HepG2 (cell line): ENCODE results near the gene B4GALT5. TPM values are rescaled to one million over a fixed set of nuclear protein-coding genes. Genes with fewer than 3 reads are reported as not detected.
A peak's percentile ranks its signal among the peaks of the same experiment; 100 is the strongest.

Experiments used
- ATAC-seq: fragments of 200-7000 bp; cut with Tn5 transposase; 3 replicates; pipeline ENCODE4 v1.9.1; 2020; ENCODE audit warnings: mild to moderate bottlenecking, moderate library complexity
- BruUV-seq: library from RNA; stranded (reverse); fragments of 400-500 nt; replicated peaks from 2 replicates; lab custom pipeline; 2021; lab: Mats Ljungman, UMichigan
- CTCF ChIA-PET: fragments of 300-600 bp; formaldehyde crosslinking; extraction: SDS; loops from one replicate; lab custom pipeline; 2021; ENCODE audit warnings: low total read pairs, inconsistent platforms, low intra/inter-chr PET ratio; lab: Yijun Ruan, JAX
- POLR2A ChIA-PET: fragments of 350-600 bp; sonication (Branson Sonifier 250); formaldehyde crosslinking; loops from one replicate; lab custom pipeline; 2020; ENCODE audit warnings: antibody characterized with exemption, inconsistent platforms; lab: Yijun Ruan, JAX
- DNase-seq: peaks from one replicate; pipeline ENCODE4 v3.0.0-alpha.2; 2015; ENCODE audit warnings: low spot score
- FAIRE-seq: peaks from 3 replicates; lab custom pipeline; 2011; peaks lifted over from hg19 to GRCh38; lab: Jason Lieb, UNC
- H2AFZ ChIP-seq: one replicate; pipeline ENCODE4 v1.6.1; 2011; ENCODE audit warnings: low read length, inconsistent platforms
- H3K27ac ChIP-seq: fragments of 300-600 bp; 3 replicates; pipeline ENCODE4 v1.8.0; 2011; ENCODE audit warnings: mixed run types, mild to moderate bottlenecking, mixed read lengths, low read length, inconsistent platforms; ENCODE audit not compliant: insufficient read depth; ENCODE audit errors: extremely low read length
- H3K27me3 ChIP-seq, 2 experiments: fragments of 200-600 bp in 1 of 2; 2 replicates in 1 of 2; 3 replicates in 1 of 2; pipeline versions ENCODE4 v1.6.0 to v1.8.0; 2011; ENCODE audit warnings: low read length in 2 of 2, mild to moderate bottlenecking in 2 of 2, moderate library complexity in 2 of 2, inconsistent platforms in 1 of 2; ENCODE audit not compliant: insufficient read depth in 2 of 2, control insufficient read depth in 1 of 2
- H3K36me3 ChIP-seq, 2 experiments: fragments of 200-600 bp in 1 of 2; replicated peaks in 1 of 2; 2 replicates in 1 of 2; 3 replicates in 1 of 2; pipeline versions ENCODE4 v1.5.1 to v1.8.0; 2011; ENCODE audit warnings: low read length in 2 of 2, inconsistent platforms in 1 of 2; ENCODE audit not compliant: insufficient read depth in 2 of 2, control insufficient read depth in 1 of 2
- H3K4me1 ChIP-seq: 2 replicates; pipeline ENCODE4 v1.5.1; 2012; ENCODE audit warnings: low read length, inconsistent platforms; ENCODE audit not compliant: insufficient read depth
- H3K4me2 ChIP-seq: 2 replicates; pipeline ENCODE4 v1.6.0; 2011; ENCODE audit warnings: low read depth, low read length, inconsistent platforms
- H3K4me3 ChIP-seq, 3 experiments: fragments of 200-600 bp in 1 of 3; sonication (generic), shearing (Covaris generic) in 1 of 3; replicated peaks in 1 of 3; 2 replicates each; pipeline ENCODE4 v1.5.1; 2011 to 2016; ENCODE audit warnings: low read length in 3 of 3, inconsistent platforms in 2 of 3, low read depth in 2 of 3, mild to moderate bottlenecking in 2 of 3, control low read depth in 1 of 3, mixed read lengths in 1 of 3; ENCODE audit not compliant: insufficient read depth in 1 of 3
- H3K79me2 ChIP-seq: one replicate; pipeline ENCODE4 v1.6.1; 2011; ENCODE audit warnings: low read length, inconsistent platforms; ENCODE audit not compliant: insufficient read depth
- H3K9ac ChIP-seq: 2 replicates; pipeline ENCODE4 v1.6.0; 2011; ENCODE audit warnings: mild to moderate bottlenecking, low read depth, low read length, inconsistent platforms; ENCODE audit not compliant: insufficient read depth
- H3K9me3 ChIP-seq: 2 replicates; pipeline ENCODE4 v1.5.1; 2012; ENCODE audit warnings: mild to moderate bottlenecking, low read length
- H4K20me1 ChIP-seq: 2 replicates; pipeline ENCODE4 v1.6.0; 2011; ENCODE audit warnings: inconsistent platforms, mild to moderate bottlenecking, low read length, moderate library complexity; ENCODE audit not compliant: insufficient read depth
- ATF1 ChIP-seq: IDR thresholded peaks from 2 replicates; pipeline ENCODE4 v1.6.1; 2016; ENCODE audit warnings: mild to moderate bottlenecking, control low read depth
- FOXA1 ChIP-seq, 2 experiments: fragments of 450-650 bp in 1 of 2; sonication (generic) in 1 of 2; formaldehyde crosslinking in 1 of 2; IDR thresholded peaks; 2 replicates each; pipeline versions ENCODE4 v1.4.0 to v1.6.1; 2016 to 2020; ENCODE audit warnings: missing genetic modification reagents in 1 of 2
- FOXA3 ChIP-seq: IDR thresholded peaks from 2 replicates; pipeline ENCODE4 v1.6.1; 2016; ENCODE audit warnings: missing genetic modification reagents, missing compliant biosample characterization
- FOXC1 ChIP-seq: sonication (generic); formaldehyde crosslinking; IDR thresholded peaks from 2 replicates; pipeline ENCODE4 v1.8.0; 2022; ENCODE audit warnings: mild to moderate bottlenecking, missing genetic modification reagents, borderline replicate concordance
- ISX ChIP-seq: sonication (generic); formaldehyde crosslinking; conservative IDR thresholded peaks from 2 replicates; pipeline ENCODE4 v1.5.0; 2020; ENCODE audit warnings: missing genetic modification reagents
- KDM1A ChIP-seq: IDR thresholded peaks from 2 replicates; pipeline ENCODE4 v1.6.1; 2016; ENCODE audit warnings: missing compliant biosample characterization
- KDM4B ChIP-seq: sonication (generic); formaldehyde crosslinking; IDR thresholded peaks from 2 replicates; pipeline ENCODE4 v1.4.0; 2020; ENCODE audit warnings: missing genetic modification reagents
- MEF2D ChIP-seq: sonication (generic); formaldehyde crosslinking; IDR thresholded peaks from 2 replicates; pipeline ENCODE4 v1.5.1; 2020; ENCODE audit warnings: mild to moderate bottlenecking, missing genetic modification reagents
- NCOR1 ChIP-seq: fragments of 200-600 bp; sonication (generic); IDR thresholded peaks from 2 replicates; pipeline ENCODE4 v1.7.0; 2017; ENCODE audit warnings: antibody characterized with exemption, low read length, borderline replicate concordance
- NFE2 ChIP-seq: sonication (generic); formaldehyde crosslinking; IDR thresholded peaks from 2 replicates; pipeline ENCODE4 v1.4.0; 2020; ENCODE audit warnings: missing genetic modification reagents
- NPAS2 ChIP-seq: sonication (generic); formaldehyde crosslinking; IDR thresholded peaks from 2 replicates; pipeline ENCODE4 v1.8.0; 2022; ENCODE audit warnings: mild to moderate bottlenecking, missing genetic modification reagents, borderline replicate concordance
- SIN3B ChIP-seq: fragments of 150-350 bp; IDR thresholded peaks from 2 replicates; pipeline ENCODE4 v1.6.1; 2014; ENCODE audit warnings: low read length
- SOX6 ChIP-seq, 2 experiments: fragments of 450-650 bp in 1 of 2; sonication (generic) in 1 of 2; formaldehyde crosslinking in 1 of 2; IDR thresholded peaks; 2 replicates each; pipeline versions ENCODE4 v1.4.0 to v1.6.1; 2017 to 2020; ENCODE audit warnings: antibody characterized with exemption in 1 of 2, mild to moderate bottlenecking in 1 of 2, missing genetic modification reagents in 1 of 2
- YEATS2 ChIP-seq: sonication (generic); formaldehyde crosslinking; IDR thresholded peaks from 2 replicates; pipeline ENCODE4 v1.4.0; 2020; ENCODE audit warnings: missing genetic modification reagents, borderline replicate concordance
- ZKSCAN8 ChIP-seq: IDR thresholded peaks from 2 replicates; pipeline ENCODE4 v1.6.1; 2016; ENCODE audit warnings: borderline replicate concordance, missing genetic modification reagents, missing compliant biosample characterization
- ZNF546 ChIP-seq: sonication (generic); formaldehyde crosslinking; conservative IDR thresholded peaks from 2 replicates; pipeline ENCODE4 v1.8.1; 2023; ENCODE audit warnings: mild to moderate bottlenecking, missing genetic modification reagents
- ZNF782 ChIP-seq: sonication (generic); formaldehyde crosslinking; IDR thresholded peaks from 2 replicates; pipeline ENCODE4 v1.4.0; 2020; ENCODE audit warnings: missing genetic modification reagents, mild to moderate bottlenecking, borderline replicate concordance
- WGBS: methylation state at CpG from one replicate; pipeline ENCODE4 v1.1.6; 2017; ENCODE audit warnings: low lambda C conversion rate; 5-methylcytosine and 5-hydroxymethylcytosine counted together
- in situ Hi-C: cut with HindIII; loops from 2 replicates; pipeline ENCODE4 v1.10.0; 2017; ENCODE audit warnings: low pct_unique_long_range_greater_than_20kb; ENCODE audit not compliant: extremely low pct_ligation_motif_present
- intact Hi-C: fragments of 100-400 bp; cut with micrococcal nuclease; formaldehyde crosslinking; loops from one replicate; pipeline ENCODE4 v1.10.0; 2022; ENCODE audit not compliant: unreplicated experiment
- polyA plus RNA-seq, 8 experiments: library from polyadenylated mRNA; depleted of rRNA in 3 of 8; stranded (reverse) in 7 of 8; unstranded in 1 of 8; fragments of >200 nt; fragmentation: Illumina TruSeq in 4 of 8; extraction: Trizol in 4 of 8; gene quantifications; 2 replicates each; pipeline versions ENCODE4 v1.2.1 to v1.2.3, GENCODE V29; 2011 to 2016; ENCODE audit warnings: low read depth in 4 of 8, missing spikeins in 1 of 8, mixed read lengths in 1 of 8; ENCODE audit not compliant: insufficient read depth in 1 of 8
- total RNA-seq, 5 experiments: library from RNA; depleted of rRNA; stranded (reverse); fragments of >200 nt; fragmentation: Illumina TruSeq; extraction: Trizol; gene quantifications; 2 replicates each; pipeline ENCODE4 v1.2.3, GENCODE V29; 2016; ENCODE audit warnings: low read depth in 1 of 5
- TF ChIP-seq, protein P1 (sequence below): IDR thresholded peaks from 2 replicates; pipeline ENCODE4 v1.4.0; 2020; ENCODE audit warnings: mild to moderate bottlenecking, missing genetic modification reagents
- TF ChIP-seq, protein P2 (sequence below): IDR thresholded peaks from 2 replicates; pipeline ENCODE4 v1.6.1; 2016
- TF ChIP-seq, protein P3 (sequence below): sonication (generic); formaldehyde crosslinking; IDR thresholded peaks from 2 replicates; pipeline ENCODE4 v1.8.0; 2022; ENCODE audit warnings: mild to moderate bottlenecking, missing genetic modification reagents, borderline replicate concordance

B4GALT5 gene
- total and polyA plus RNA-seq, 2 of the 13 experiments (the other 11 are each of a cell fraction or from before 2014, with no cell fraction given) = 27.3 to 30.9 TPM

DNA sequence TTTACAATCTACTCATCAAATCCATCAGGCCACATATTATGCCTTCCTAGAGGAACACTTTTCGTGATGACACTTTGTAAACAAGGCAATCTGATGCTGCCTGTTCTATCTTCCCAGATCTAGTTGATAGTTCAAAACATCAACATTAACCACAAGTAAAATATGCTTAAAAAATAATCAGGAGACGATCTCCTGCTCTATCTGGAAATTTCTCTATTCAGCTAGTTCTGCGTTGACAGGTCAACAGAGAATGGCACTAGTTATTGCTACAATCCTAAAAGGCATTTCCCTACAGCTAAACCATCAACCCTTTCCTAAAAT, 2.1 kb downstream of the B4GALT5 start:
- Histone ChIP-seq H3K9me3 (no peaks in the 10 kb centered on the region), H3K4me2 (peak overlapping the region; percentile 75), H4K20me1 (peaks cover 21% of the 10 kb centered on the region), H3K27me3 (no peaks in the 10 kb centered on the region; a peak in 1 of 5 replicates), H3K9ac (no peak overlapping the region), H3K27ac (no peak overlapping the region), H3K4me3 (peak overlapping the region in 2 of 3 experiments; percentile 95 to 97; a peak in 3 of 6 replicates), H3K36me3 (no peaks in the 10 kb centered on the region), H2AFZ (no peak overlapping the region), H3K4me1 (peaks cover 73% of the 10 kb centered on the region), H3K79me2 (peaks cover 65% of the 10 kb centered on the region)
- ChIA-PET CTCF (no interaction called here), POLR2A (interaction anchor here (1.7 to 1.8 kb wide), 2 partner anchors 101 to 120 kb away, joined by 3 to 4 read pairs; partner anchors contain the start of gene SLC9A8)
- in situ Hi-C loops (no loop called here), intact Hi-C loops (loop anchor here (5.0 kb wide), 1 partner anchor 49 kb away; no protein-coding TSS in a partner anchor)
- WGBS = 83% methylated on average over 3 of the region's 3 CpGs
- no peak for ATAC-seq
- no TSS peak for BruUV-seq
- no peak for FAIRE-seq
- peak; percentile 12; the same call in 1 of the 2 replicates for TF ChIP-seq ATF1 (CRISPR knock-in tag)
- TF ChIP-seq KDM1A = no peak
- no peak for TF ChIP-seq NCOR1
- no peak for TF ChIP-seq MEF2D
- no peak for TF ChIP-seq ZKSCAN8
- TF ChIP-seq FOXA3 (CRISPR knock-in tag) = peak; percentile 83
- TF ChIP-seq NFE2 (CRISPR knock-in tag) = no peak
- no peak for TF ChIP-seq ZNF782 (CRISPR knock-in tag)
- no peak for TF ChIP-seq FOXC1 (CRISPR knock-in tag)
- TF ChIP-seq SOX6 (IDR thresholded peaks at IDR 0.05) = no peak
- TF ChIP-seq SOX6 (CRISPR knock-in tag; IDR thresholded peaks at IDR 0.05) = no peak
- TF ChIP-seq, protein P1, sequence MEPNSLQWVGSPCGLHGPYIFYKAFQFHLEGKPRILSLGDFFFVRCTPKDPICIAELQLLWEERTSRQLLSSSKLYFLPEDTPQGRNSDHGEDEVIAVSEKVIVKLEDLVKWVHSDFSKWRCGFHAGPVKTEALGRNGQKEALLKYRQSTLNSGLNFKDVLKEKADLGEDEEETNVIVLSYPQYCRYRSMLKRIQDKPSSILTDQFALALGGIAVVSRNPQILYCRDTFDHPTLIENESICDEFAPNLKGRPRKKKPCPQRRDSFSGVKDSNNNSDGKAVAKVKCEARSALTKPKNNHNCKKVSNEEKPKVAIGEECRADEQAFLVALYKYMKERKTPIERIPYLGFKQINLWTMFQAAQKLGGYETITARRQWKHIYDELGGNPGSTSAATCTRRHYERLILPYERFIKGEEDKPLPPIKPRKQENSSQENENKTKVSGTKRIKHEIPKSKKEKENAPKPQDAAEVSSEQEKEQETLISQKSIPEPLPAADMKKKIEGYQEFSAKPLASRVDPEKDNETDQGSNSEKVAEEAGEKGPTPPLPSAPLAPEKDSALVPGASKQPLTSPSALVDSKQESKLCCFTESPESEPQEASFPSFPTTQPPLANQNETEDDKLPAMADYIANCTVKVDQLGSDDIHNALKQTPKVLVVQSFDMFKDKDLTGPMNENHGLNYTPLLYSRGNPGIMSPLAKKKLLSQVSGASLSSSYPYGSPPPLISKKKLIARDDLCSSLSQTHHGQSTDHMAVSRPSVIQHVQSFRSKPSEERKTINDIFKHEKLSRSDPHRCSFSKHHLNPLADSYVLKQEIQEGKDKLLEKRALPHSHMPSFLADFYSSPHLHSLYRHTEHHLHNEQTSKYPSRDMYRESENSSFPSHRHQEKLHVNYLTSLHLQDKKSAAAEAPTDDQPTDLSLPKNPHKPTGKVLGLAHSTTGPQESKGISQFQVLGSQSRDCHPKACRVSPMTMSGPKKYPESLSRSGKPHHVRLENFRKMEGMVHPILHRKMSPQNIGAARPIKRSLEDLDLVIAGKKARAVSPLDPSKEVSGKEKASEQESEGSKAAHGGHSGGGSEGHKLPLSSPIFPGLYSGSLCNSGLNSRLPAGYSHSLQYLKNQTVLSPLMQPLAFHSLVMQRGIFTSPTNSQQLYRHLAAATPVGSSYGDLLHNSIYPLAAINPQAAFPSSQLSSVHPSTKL (CRISPR knock-in tag) = 0 out of 2 replicates have a peak, but pooled peaks have one; percentile 6
- no peak for TF ChIP-seq YEATS2 (CRISPR knock-in tag)
- no peak for TF ChIP-seq ISX (CRISPR knock-in tag)
- TF ChIP-seq, protein P2, sequence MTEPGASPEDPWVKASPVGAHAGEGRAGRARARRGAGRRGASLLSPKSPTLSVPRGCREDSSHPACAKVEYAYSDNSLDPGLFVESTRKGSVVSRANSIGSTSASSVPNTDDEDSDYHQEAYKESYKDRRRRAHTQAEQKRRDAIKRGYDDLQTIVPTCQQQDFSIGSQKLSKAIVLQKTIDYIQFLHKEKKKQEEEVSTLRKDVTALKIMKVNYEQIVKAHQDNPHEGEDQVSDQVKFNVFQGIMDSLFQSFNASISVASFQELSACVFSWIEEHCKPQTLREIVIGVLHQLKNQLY = no peak
- TF ChIP-seq KDM4B (CRISPR knock-in tag) = no peak
- TF ChIP-seq, protein P3, sequence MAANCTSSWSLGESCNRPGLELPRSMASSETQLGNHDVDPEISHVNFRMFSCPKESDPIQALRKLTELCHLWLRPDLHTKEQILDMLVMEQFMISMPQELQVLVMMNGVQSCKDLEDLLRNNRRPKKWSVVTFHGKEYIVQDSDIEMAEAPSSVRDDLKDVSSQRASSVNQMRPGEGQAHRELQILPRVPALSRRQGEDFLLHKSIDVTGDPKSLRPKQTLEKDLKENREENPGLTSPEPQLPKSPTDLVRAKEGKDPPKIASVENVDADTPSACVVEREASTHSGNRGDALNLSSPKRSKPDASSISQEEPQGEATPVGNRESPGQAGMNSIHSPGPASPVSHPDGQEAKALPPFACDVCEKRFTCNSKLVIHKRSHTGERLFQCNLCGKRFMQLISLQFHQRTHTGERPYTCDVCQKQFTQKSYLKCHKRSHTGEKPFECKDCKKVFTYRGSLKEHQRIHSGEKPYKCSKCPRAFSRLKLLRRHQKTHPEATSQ (CRISPR knock-in tag) = 0 out of 2 replicates have a peak, but pooled peaks have one; percentile 23
- TF ChIP-seq NPAS2 (CRISPR knock-in tag) = no peak
- TF ChIP-seq SIN3B = no peak
- TF ChIP-seq FOXA1 (IDR thresholded peaks at IDR 0.05) = no peak
- peak; percentile 66 for TF ChIP-seq FOXA1 (CRISPR knock-in tag; IDR thresholded peaks at IDR 0.05)
- no peak for TF ChIP-seq ZNF546 (CRISPR knock-in tag)
- DNase-seq = no peak
